AG04449 (cell line): ENCODE measurements around the gene TMCO4.

ENCODE experiments used
- CTCF ChIA-PET: fragments of 350-600 bp; formaldehyde crosslinking; extraction: SDS; loops from one replicate; lab custom pipeline; 2021; ENCODE audit warnings: antibody characterized with exemption; lab: Yijun Ruan, JAX
- POLR2A ChIA-PET: fragments of 400-600, 350-600 bp; formaldehyde crosslinking; extraction: SDS; loops from one replicate; lab custom pipeline; 2020; ENCODE audit warnings: antibody characterized with exemption, inconsistent platforms; lab: Yijun Ruan, JAX
- DNase-seq: peaks from one replicate; pipeline ENCODE4 v3.0.0-alpha.2; 2010; ENCODE audit warnings: low read depth, low spot score
- H3K4me3 ChIP-seq: 2 replicates; pipeline ENCODE4 v1.5.1; 2011; ENCODE audit warnings: low read depth, mild to moderate bottlenecking, control low read depth, low read length
- CTCF ChIP-seq: IDR thresholded peaks from one replicate; pipeline ENCODE4 v1.5.1; 2011; ENCODE audit warnings: mild to moderate bottlenecking, moderate library complexity, low read length, control low read depth, inconsistent platforms; ENCODE audit not compliant: insufficient read depth; ENCODE audit errors: missing control alignments

Gene TMCO4

GRCh38 chr1:19658186-19658585 lies 141.5 kb downstream of the TMCO4 start:
- TF ChIP-seq CTCF = no peak
- no peak for DNase-seq
- H3K4me3 ChIP-seq = no peak overlapping the region
- CTCF ChIA-PET = interaction anchor here (1.0 to 13.4 kb wide), 3 partner anchors 70 to 313 kb away, joined by 4 to 178 read pairs (median 4); no protein-coding TSS in a partner anchor
- POLR2A ChIA-PET = no interaction called here

- no peak for TF ChIP-seq CTCF
- CTCF ChIA-PET = interaction anchor here (1.0 to 13.4 kb wide), 2 partner anchors 256 to 312 kb away, joined by 4 to 178 read pairs; no protein-coding TSS in a partner anchor
- POLR2A ChIA-PET = no interaction called here
Measured at GRCh38 chr1:19657511-19657910, 142.2 kb downstream of the TMCO4 start.

GRCh38 chr1:19656780-19657466 lies 142.8 kb downstream of the TMCO4 start:
- DNase-seq = no peak
- CTCF ChIA-PET = interaction anchor here (0.6 to 13.4 kb wide), 2 partner anchors 47 to 312 kb away, joined by 3 to 178 read pairs; no protein-coding TSS in a partner anchor
- no peak overlapping the region for H3K4me3 ChIP-seq
- TF ChIP-seq CTCF = no peak
- POLR2A ChIA-PET = no interaction called here

More at GRCh38 chr1:19657511-19657910, 142.2 kb downstream of the TMCO4 start:
- H3K4me3 ChIP-seq = no peak overlapping the region
- no peak for DNase-seq

- DNase-seq = no peak
- ChIA-PET POLR2A (no interaction called here), CTCF (interaction anchor here (0.6 to 13.4 kb wide), 5 partner anchors 10 to 414 kb away, joined by 3 to 178 read pairs (median 5); no protein-coding TSS in a partner anchor)
- H3K4me3 ChIP-seq = no peak overlapping the region
- no peak for TF ChIP-seq CTCF
Measured at GRCh38 chr1:19656134-19656779, 143.5 kb downstream of the TMCO4 start.

- no peak overlapping the region for H3K4me3 ChIP-seq
Measured at GRCh38 chr1:19655718-19656080, 144.0 kb downstream of the TMCO4 start.

More at GRCh38 chr1:19655718-19656080, 144.0 kb downstream of the TMCO4 start:
- CTCF ChIA-PET = interaction anchor here (1.1 to 13.4 kb wide), 4 partner anchors 10 to 414 kb away, joined by 3 to 178 read pairs (median 6); no protein-coding TSS in a partner anchor
- TF ChIP-seq CTCF = no peak
- POLR2A ChIA-PET = no interaction called here
- DNase-seq = no peak
